Right ventricle myocardium superior (tissue), 1 donor: ENCODE data around the gene PROB1. TPM values are rescaled to one million over a fixed set of nuclear protein-coding genes. Genes with fewer than 3 reads are reported as not detected.
"Not testable (repeated sequence)": the region's sequence is repeated elsewhere in the genome, so short reads cannot be mapped to it uniquely, and the experiment has no call there.

Experiments used
- ATAC-seq: fragments of 200-7000 bp; cut with Tn5 transposase; one replicate; pipeline ENCODE4 v1.9.1; 2020; ENCODE audit warnings: mild to moderate bottlenecking; ENCODE audit not compliant: poor library complexity
- DNase-seq: peaks from one replicate; pipeline ENCODE4 v3.0.0-alpha.2; 2020
- intact Hi-C: fragments of 100-400 bp; cut with DNase I; formaldehyde crosslinking; loops from one replicate; pipeline ENCODE4 v1.11.2; 2022
- total RNA-seq: library from RNA; stranded (reverse); fragmentation: NEBNext Ultra II Directional; extraction: Animal tissue kit (Norgen Biotek cat#: 25700); gene quantifications from one replicate; pipeline ENCODE4 v1.2.1, GENCODE V29; 2021
- donor health status: DM: no; HTN: yes; CAD: no; lungs with severe emphysema.

Gene PROB1
- total RNA-seq, 1 donor from 2014 or later: 50.3 TPM

DNA sequence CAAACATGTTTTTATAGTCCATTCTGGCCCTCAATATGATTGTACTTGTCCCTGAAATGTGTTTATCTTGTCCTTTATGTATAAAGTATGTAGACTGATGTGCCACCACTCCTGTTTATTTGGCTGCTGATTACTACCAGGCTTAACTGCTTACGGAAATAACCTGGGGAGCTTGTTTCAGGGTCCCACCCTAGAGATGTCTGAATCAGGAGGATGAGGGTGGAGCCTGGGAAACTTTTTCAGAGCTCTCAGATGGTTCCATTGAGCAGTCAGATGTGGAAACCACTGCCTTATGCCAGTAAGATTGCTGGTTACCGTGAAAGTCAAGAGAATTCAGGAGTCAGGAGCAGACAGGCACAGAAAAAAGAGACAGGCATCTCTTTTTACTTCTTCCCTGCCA is 31.0 kb downstream of the PROB1 start:
- no peak for ATAC-seq
- DNase-seq: no peak

DNA sequence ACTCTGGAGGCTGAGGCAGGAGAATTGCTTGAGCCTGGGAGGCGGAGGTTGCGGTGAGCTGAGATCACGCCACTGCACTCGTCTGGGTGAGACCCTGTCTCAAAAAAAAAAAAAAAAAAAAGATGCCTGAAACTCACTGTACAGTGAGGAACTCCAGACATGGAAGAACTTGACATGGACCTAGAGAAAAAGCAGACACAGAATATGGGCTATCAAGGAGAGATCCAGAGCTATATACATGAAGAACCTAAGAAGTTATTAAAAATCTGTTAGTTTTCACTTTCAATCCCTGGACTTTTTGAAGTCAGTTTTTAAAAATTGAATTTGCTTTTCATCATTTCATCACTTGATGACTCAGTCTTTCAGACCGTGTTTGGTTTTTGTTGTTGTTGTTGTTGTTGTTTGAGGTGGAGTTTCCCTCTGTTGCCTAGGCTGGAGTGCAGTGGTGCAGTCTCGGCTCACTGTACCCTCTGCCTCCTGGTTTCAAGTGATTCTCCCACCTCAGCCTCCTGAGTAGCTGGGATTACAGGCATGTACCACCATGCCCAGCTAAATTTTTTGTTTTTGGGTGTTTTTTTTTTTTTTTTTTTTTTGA is 33.0 kb downstream of the PROB1 start:
- no peak for ATAC-seq
- no peak for DNase-seq
- intact Hi-C loops: no loop called here

More for the DNA sequence above, 31.0 kb downstream of the PROB1 start:
- intact Hi-C loops: no loop called here

DNA sequence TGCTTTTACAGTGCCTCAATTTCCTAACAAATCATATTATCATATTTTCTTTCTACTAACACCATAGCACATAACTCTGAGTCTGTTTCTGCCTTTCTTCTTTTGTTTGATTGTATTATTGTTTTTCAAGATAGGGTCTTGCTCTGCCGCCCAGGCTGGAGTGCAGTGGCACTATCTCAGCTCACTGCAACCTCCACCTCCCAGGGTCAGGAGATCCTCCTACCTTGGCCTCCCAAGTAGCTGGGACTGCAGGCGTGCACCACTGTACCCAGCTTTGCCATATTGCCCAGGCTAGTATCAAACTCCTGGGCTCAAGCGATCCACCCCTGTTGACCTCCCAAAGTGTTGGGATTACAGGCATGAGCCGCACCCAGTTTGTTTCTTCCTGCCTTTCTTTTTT is 34.5 kb downstream of the PROB1 start:
- no peak for DNase-seq
- intact Hi-C loops: no loop called here

DNA sequence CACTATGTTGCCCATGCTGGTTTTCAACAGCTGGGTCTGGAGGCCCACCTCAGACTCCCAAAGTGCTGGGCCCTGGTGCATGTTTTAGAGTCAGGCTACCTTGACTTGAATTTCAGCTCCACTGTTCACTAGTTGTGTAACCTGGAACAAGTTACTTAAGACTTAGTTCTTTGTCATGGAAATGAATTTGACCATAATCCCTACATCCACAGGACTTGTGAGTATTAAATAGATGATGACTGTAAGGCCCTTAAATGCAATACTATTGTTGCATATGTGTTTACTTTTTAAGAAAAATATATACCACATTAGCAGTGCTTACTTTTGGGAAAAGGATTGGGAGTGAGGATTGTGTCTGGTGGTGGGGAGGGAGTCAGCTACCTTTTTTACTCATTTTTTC is 36.8 kb downstream of the PROB1 start:
- ATAC-seq (no peak), DNase-seq (no peak)
- intact Hi-C loops: no loop called here

More for the DNA sequence above, 34.5 kb downstream of the PROB1 start:
- ATAC-seq: no peak

DNA sequence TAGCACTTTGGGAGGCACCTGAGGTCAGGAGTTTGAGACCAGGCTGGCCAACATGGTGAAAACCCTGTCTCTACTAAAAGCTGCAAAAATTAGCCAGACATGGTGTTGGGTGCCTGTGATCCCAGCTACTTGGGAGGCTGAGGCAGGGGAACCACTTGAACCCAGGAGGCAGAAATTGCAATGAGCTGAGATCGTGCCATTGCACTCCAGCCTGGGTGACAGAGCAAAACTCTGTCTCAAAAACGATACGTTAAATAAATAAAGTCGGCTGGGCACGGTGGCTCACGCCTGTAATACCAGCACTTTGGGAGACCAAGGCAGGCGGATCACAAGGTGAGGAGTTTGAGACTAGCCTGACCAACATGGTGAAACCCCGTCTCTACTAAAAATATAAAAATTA is 39.0 kb downstream of the PROB1 start:
- DNase-seq, ATAC-seq, intact Hi-C loops: not testable (repeated sequence)

DNA sequence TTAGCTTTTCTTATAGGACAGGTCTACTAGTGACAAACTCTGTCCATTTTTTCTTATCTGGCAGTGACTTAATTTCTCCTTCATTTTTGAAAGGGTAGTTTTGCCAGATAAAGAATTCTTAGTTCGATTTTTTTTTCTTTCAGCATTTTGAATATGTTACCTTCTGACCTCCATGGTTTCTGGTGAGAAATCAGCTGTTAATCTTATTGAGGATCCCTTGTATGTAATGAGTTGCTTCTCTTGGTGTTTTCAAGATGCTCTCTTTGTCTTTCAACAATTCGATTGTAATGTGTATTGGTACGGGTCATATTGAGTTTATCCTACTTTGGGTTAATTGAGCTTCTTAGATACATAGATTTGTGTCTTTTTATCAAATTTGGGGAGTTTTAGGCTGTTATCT is 40.7 kb downstream of the PROB1 start:
- ATAC-seq (no peak), DNase-seq (no peak)
- intact Hi-C loops: no loop called here

DNA sequence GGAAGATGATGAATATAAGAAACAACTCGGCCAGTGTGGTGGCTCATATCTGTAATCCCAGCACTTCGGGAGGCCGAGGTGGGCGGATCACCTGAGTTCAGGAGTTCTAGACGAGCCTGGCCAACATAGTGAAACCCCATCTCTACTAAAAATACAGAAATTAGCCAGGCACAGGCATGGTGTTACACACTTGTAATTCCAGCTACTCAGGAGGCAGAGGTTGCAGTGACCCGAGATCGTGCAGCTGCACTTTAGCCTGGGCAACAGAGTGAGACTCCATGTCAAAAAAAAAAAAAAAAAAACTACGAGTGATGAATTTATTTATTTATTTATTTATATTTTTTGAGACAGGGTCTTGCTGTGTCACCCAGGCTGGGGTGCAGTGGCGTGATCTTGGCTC is 47.0 kb downstream of the PROB1 start:
- intact Hi-C loops: loop anchor here (10.0 kb wide), 1 partner anchor 53 kb away; the partner anchor contains the start of gene MATR3
- ATAC-seq: not testable (repeated sequence)

DNA sequence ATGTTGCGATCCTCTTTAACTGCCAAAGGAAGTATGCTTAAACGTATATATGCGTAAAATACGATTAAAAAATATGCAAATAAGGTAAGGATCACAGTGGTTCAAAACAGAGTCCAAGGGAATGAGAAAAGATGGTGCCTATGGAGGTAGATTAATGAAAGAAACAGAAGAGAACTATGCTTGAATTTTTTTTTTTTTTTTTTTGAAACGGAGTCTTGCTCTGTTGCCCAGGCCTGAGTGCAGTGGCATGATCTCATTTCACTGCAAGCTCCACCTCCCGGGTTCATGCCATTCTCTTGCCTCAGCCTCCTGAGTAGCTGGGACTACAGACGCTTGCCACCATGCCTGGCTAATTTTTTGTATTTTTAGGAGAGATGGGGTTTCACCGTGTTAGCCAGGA is 49.5 kb downstream of the PROB1 start:
- intact Hi-C loops: loop anchor here (10.0 kb wide), 1 partner anchor 51 kb away; the partner anchor contains the start of gene MATR3

More for the DNA sequence above, 47.0 kb downstream of the PROB1 start:
- not testable (repeated sequence) for DNase-seq

DNA sequence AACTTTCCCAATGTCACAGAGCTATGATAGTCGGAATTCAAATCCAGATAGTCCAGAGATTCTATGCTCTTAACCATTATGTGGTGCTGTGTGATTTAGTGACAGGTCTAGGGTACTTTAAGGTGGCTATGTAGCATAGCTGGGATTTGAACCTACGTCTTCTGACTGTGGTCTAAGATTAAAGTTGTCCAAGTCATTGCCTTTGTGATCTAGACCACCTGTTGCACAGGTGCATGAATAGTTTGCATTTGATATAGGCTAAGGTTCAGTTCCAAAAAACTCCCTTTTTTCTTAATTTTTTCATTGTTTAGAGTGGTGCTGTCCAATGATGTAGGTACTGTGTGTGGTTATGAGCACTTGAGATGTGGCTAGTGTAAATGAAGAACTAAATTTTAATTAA is 50.7 kb downstream of the PROB1 start:
- no peak for DNase-seq
- intact Hi-C loops: loop anchor here (10.0 kb wide), 1 partner anchor 49 kb away; the partner anchor contains the start of gene MATR3
- no peak for ATAC-seq

More for the DNA sequence above, 49.5 kb downstream of the PROB1 start:
- not testable (repeated sequence) for DNase-seq, ATAC-seq

DNA sequence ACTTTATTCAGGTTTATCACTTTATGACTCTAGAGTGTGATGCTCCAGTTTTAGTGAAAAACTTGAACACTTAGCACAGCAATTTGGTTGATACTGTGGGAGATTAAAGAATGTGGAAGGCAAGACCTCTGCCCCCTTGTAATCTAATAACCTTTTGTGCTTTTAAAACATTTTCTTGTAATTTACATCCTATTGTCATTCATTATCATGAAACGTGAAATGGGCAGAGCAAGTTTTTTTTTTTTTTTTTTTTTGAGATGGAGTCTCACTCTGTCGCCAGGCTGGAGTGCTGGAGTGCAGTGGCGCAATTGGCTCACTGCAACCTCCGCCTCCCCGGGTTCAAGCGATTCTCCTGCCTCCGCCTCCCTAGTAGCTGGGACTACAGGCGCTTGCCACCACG is 51.4 kb downstream of the PROB1 start:
- no peak for ATAC-seq
- no peak for DNase-seq
- intact Hi-C loops: loop anchor here (10.0 kb wide), 1 partner anchor 49 kb away; the partner anchor contains the start of gene MATR3

DNA sequence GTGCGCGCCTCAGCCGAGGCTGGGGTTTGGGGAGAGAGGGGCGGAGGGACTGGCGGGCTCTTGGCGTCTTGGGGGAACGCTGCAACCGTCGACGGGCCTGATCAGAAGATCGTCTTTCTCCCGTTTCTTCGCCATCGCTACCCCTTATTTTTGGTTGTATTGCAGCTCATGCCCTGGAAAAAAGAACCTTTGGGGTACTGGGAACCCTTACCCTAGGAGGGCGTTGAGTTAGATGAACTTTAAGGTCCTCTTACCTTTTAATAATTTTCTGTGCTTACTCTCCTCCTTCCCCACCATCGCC is 52.5 kb downstream of the PROB1 start:
- DNase-seq (no peak), ATAC-seq (no peak)
- intact Hi-C loops: loop anchor here (10.0 kb wide), 1 partner anchor 48 kb away; the partner anchor contains the start of gene MATR3

DNA sequence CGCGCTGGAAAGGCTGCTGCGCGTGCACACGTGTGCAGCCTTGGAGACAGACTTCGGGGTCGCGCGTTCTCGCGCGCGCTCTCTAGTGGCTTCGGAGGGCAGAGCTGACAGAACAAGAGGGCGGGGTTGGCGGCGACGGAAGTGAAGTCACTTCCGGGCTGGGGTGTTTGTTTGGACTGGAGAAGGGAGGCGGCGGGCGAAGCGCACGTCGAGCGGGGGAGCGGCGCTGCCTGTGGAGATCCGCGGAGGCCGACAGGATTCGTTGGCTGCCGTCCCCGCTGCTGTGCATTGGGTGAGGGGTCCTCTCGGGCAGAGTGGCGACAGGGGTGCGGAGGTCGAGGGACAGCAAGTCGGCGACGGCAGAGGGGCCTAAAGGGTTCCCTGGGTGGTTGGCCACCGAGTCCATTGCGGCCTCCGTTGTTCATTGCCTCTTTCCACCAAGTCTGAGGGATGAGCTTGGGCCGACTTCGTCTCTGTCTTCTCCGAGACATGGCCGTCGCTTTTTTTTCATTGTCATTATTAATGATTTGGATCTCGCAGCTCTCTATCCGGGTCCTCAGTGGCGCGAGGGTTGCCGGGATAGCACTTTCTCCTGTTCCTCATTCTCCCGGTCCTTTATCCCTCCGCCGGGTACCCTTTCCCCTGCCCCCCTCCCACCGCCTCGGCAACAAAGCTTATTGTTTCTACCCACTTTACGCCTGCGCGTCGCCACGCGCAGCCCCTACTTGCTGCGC is 53.0 kb downstream of the PROB1 start, which contains the start of gene PAIP2:
TSS of gene PAIP2 (plus strand) at position 166 of the 734 bp plus-strand sequence. CDS start 21,931 bp downstream, outside the sequence.
- ATAC-seq: peak; percentile 98
- intact Hi-C loops: loop anchor here (10.0 kb wide), 1 partner anchor 47 kb away; the partner anchor contains the start of gene MATR3
- DNase-seq: peak; percentile 99

DNA sequence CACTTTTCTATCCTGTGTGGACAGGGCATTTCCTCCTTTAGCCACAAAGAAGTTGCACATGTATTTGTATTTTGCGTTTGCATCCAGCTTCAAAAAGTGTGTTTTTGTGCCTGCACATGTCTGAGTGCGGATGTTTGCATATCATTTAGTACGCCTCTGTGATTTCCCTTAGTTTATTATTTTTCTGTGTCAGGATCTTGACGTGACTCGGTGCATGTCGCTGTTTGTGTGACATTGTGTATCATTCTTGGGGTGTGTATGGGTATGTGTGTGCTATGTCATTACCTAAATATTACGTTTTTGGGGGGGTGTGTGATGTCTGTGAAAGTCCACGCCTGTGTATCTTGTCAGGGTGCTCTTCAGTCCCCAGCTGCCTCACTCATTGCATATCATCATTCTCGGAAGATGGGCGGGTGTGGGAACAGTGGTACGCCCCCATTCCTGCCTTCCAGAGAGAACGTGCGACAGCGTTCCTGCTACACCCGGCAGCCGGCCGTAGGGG is 53.7 kb downstream of the PROB1 start:
- ATAC-seq: no peak
- no peak for DNase-seq
- intact Hi-C loops: loop anchor here (10.0 kb wide), 1 partner anchor 46 kb away; the partner anchor contains the start of gene MATR3

Other genes starting within 250 kb of the PROB1 start
- 42.1 TPM for gene SIL1, start 196.7 kb downstream of the PROB1 start, total RNA-seq
- 111 TPM for gene MATR3, start 101.4 kb downstream of the PROB1 start, total RNA-seq
- gene PAIP2, start 53.2 kb downstream of the PROB1 start, total RNA-seq: 142 TPM
- not detected for gene SLC23A1, start 11.8 kb downstream of the PROB1 start, total RNA-seq
- 0.70 TPM for gene MZB1, start 5.2 kb downstream of the PROB1 start, total RNA-seq
- gene SPATA24, start 9.0 kb upstream of the PROB1 start, total RNA-seq: 17.1 TPM
- gene DNAJC18, start 44.4 kb upstream of the PROB1 start, total RNA-seq: 11.5 TPM
- 18.0 TPM for gene ECSCR, start 67.6 kb upstream of the PROB1 start, total RNA-seq
- not detected for gene SMIM33, start 75.9 kb upstream of the PROB1 start, total RNA-seq
- 39.0 TPM for gene STING1, start 87.7 kb upstream of the PROB1 start, total RNA-seq
- gene UBE2D2, start 166.2 kb upstream of the PROB1 start, total RNA-seq: 114 TPM